SK-N-SH (cell line): ENCODE measurements around the gene MGAT5B. TPM values are rescaled to one million over a fixed set of nuclear protein-coding genes. Genes with fewer than 3 reads are reported as not detected.

Experiments
- CTCF ChIA-PET: fragments of 300-600, 350-600 bp; formaldehyde crosslinking; extraction: SDS; loops from one replicate; lab custom pipeline; 2021; lab: Yijun Ruan, JAX
- POLR2A ChIA-PET: fragments of 350-600 bp; sonication (Branson Sonifier 250); formaldehyde crosslinking; extraction: SDS; loops from one replicate; lab custom pipeline; 2020; ENCODE audit warnings: antibody characterized with exemption, inconsistent platforms; lab: Yijun Ruan, JAX
- DNase-seq: peaks from one replicate; pipeline ENCODE4 v3.0.0; 2012
- H2AFZ ChIP-seq: fragments of 200-600 bp; sonication (generic); 2 replicates; pipeline ENCODE4 v1.8.1; 2016; ENCODE audit warnings: antibody characterized with exemption, mild to moderate bottlenecking, low read depth
- H3F3A ChIP-seq: fragments of 200-600 bp; sonication (generic); replicated peaks from 2 replicates; pipeline ENCODE3; 2016; ENCODE audit warnings: antibody characterized with exemption, mild to moderate bottlenecking; ENCODE audit not compliant: insufficient read depth
- H3K27ac ChIP-seq, 2 experiments: fragments of 200-500 bp in 1 of 2; fragments of 200-600 bp in 1 of 2; sonication (Bioruptor generic) in 1 of 2; sonication (generic), shearing (Covaris generic) in 1 of 2; 2 replicates each; pipeline versions ENCODE4 v1.5.1 to v1.6.1; 2014 to 2016; ENCODE audit warnings: low read depth in 2 of 2, inconsistent platforms in 1 of 2, low read length in 1 of 2, mild to moderate bottlenecking in 1 of 2, mixed read lengths in 1 of 2
- H3K27me3 ChIP-seq: fragments of 200-600 bp; sonication (generic), shearing (Covaris generic); 2 replicates; pipeline ENCODE4 v1.6.1; 2016; ENCODE audit warnings: mixed run types; ENCODE audit not compliant: insufficient read depth
- H3K36me3 ChIP-seq, 2 experiments: fragments of 200-500 bp in 1 of 2; fragments of 200-600 bp in 1 of 2; sonication (Bioruptor generic) in 1 of 2; sonication (generic) in 1 of 2; replicated peaks in 1 of 2; 2 replicates each; pipeline versions ENCODE3 to v1.5.1; 2014 to 2016; ENCODE audit warnings: low read length in 1 of 2, mild to moderate bottlenecking in 1 of 2; ENCODE audit not compliant: insufficient read depth in 2 of 2, control insufficient read depth in 1 of 2
- H3K4me1 ChIP-seq, 2 experiments: fragments of 200-500 bp in 1 of 2; fragments of 200-600 bp in 1 of 2; sonication (Bioruptor generic) in 1 of 2; sonication (generic), shearing (Covaris generic) in 1 of 2; 2 replicates each; pipeline versions ENCODE4 v1.5.1 to v1.6.1; 2014 to 2016; ENCODE audit warnings: low read depth in 1 of 2, low read length in 1 of 2, mixed run types in 1 of 2; ENCODE audit not compliant: insufficient read depth in 2 of 2, control insufficient read depth in 1 of 2
- H3K4me2 ChIP-seq: fragments of 200-600 bp; sonication (generic), shearing (Covaris generic); 2 replicates; pipeline ENCODE4 v1.6.1; 2017; ENCODE audit warnings: mixed run types
- H3K4me3 ChIP-seq, 2 experiments: fragments of 200-500 bp in 1 of 2; fragments of 200-600 bp in 1 of 2; sonication (Bioruptor generic) in 1 of 2; sonication (generic), shearing (Covaris generic) in 1 of 2; 2 replicates each; pipeline versions ENCODE4 v1.5.1 to v1.8.1; 2014 to 2016; ENCODE audit warnings: low read depth in 2 of 2, inconsistent platforms in 1 of 2, low read length in 1 of 2, mild to moderate bottlenecking in 1 of 2, mixed read lengths in 1 of 2, moderate library complexity in 1 of 2
- H3K79me2 ChIP-seq: fragments of 200-600 bp; sonication (generic); 2 replicates; pipeline ENCODE4 v1.8.1; 2017; ENCODE audit warnings: mild to moderate bottlenecking; ENCODE audit not compliant: insufficient read depth
- H3K9ac ChIP-seq: fragments of 200-600 bp; sonication (generic); 2 replicates; pipeline ENCODE4 v1.6.1; 2017; ENCODE audit warnings: mixed run types
- H3K9me2 ChIP-seq: fragments of 200-600 bp; sonication (generic); 2 replicates; pipeline ENCODE4 v1.6.1; 2017; ENCODE audit warnings: mixed run types
- H3K9me3 ChIP-seq: fragments of 200-600 bp; sonication (generic); 2 replicates; pipeline ENCODE4 v1.6.1; 2017; ENCODE audit warnings: mixed run types, mild to moderate bottlenecking, moderate library complexity
- H4K20me1 ChIP-seq: fragments of 200-600 bp; sonication (generic); 2 replicates; pipeline ENCODE4 v1.6.1; 2017; ENCODE audit warnings: mild to moderate bottlenecking, mixed run types; ENCODE audit not compliant: insufficient read depth
- CHD2 ChIP-seq: fragments of 150-350 bp; IDR thresholded peaks from 2 replicates; pipeline ENCODE4 v1.6.1; 2018; ENCODE audit warnings: low read length; ENCODE audit not compliant: partially characterized antibody
- CTCF ChIP-seq: fragments of 200-600 bp; sonication (generic); IDR thresholded peaks from 2 replicates; pipeline ENCODE4 v1.6.1; 2017; ENCODE audit warnings: antibody characterized with exemption, mild to moderate bottlenecking, moderate library complexity
- FOXM1 ChIP-seq: IDR thresholded peaks from 2 replicates; pipeline ENCODE4 v1.4.0; 2012; ENCODE audit warnings: low read depth, mild to moderate bottlenecking
- GABPA ChIP-seq: IDR thresholded peaks from 2 replicates; pipeline ENCODE4 v1.4.0; 2012; ENCODE audit warnings: low read depth, mild to moderate bottlenecking
- JUND ChIP-seq: IDR thresholded peaks from 2 replicates; pipeline ENCODE4 v1.4.0; 2012
- MEF2A ChIP-seq: IDR thresholded peaks from 2 replicates; pipeline ENCODE4 v1.4.0; 2012; ENCODE audit warnings: low read depth, borderline replicate concordance
- MXI1 ChIP-seq: IDR thresholded peaks from 2 replicates; pipeline ENCODE4 v1.6.1; 2012; ENCODE audit warnings: mild to moderate bottlenecking, low read depth, low read length, improper control_type of control experiment
- NFIC ChIP-seq: IDR thresholded peaks from 2 replicates; pipeline ENCODE4 v1.4.0; 2012; ENCODE audit warnings: borderline replicate concordance
- NRF1 ChIP-seq: IDR thresholded peaks from 2 replicates; pipeline ENCODE4 v1.6.1; 2012; ENCODE audit warnings: low read depth, mild to moderate bottlenecking, low read length
- PBX3 ChIP-seq: IDR thresholded peaks from 2 replicates; pipeline ENCODE4; 2012
- POLR2AphosphoS5 ChIP-seq: IDR thresholded peaks from 2 replicates; pipeline ENCODE4 v1.6.1; 2012; ENCODE audit warnings: low read depth, low read length
- RAD21 ChIP-seq: IDR thresholded peaks from 2 replicates; pipeline ENCODE4 v1.6.1; 2012; ENCODE audit warnings: mild to moderate bottlenecking, low read length
- RCOR1 ChIP-seq: fragments of 150-350 bp; IDR thresholded peaks from 2 replicates; pipeline ENCODE4 v1.6.1; 2017; ENCODE audit warnings: antibody characterized with exemption, low read length
- RFX5 ChIP-seq: IDR thresholded peaks from 2 replicates; pipeline ENCODE4 v1.6.1; 2012; ENCODE audit warnings: mild to moderate bottlenecking, improper control_type of control experiment, low read length
- RXRA ChIP-seq: IDR thresholded peaks from 2 replicates; pipeline ENCODE4 v1.4.0; 2012; ENCODE audit warnings: low read depth, mild to moderate bottlenecking, borderline replicate concordance
- SIN3A ChIP-seq: IDR thresholded peaks from 2 replicates; pipeline ENCODE4 v1.6.1; 2012; ENCODE audit warnings: low read depth, mild to moderate bottlenecking, low read length, moderate library complexity, borderline replicate concordance
- SMC3 ChIP-seq: IDR thresholded peaks from 2 replicates; pipeline ENCODE4 v1.6.1; 2012; ENCODE audit warnings: low read depth, low read length, improper control_type of control experiment
- TEAD4 ChIP-seq: IDR thresholded peaks from 2 replicates; pipeline ENCODE4 v1.4.0; 2012; ENCODE audit warnings: mild to moderate bottlenecking, borderline replicate concordance; ENCODE audit not compliant: insufficient read depth
- USF2 ChIP-seq: fragments of 150-350 bp; IDR thresholded peaks from 2 replicates; pipeline ENCODE4 v1.6.1; 2017; ENCODE audit warnings: antibody characterized with exemption, low read length, low read depth, borderline replicate concordance
- ZBTB33 ChIP-seq: IDR thresholded peaks from 2 replicates; pipeline ENCODE4 v1.4.0; 2012; ENCODE audit warnings: low read depth, borderline replicate concordance
- WGBS: methylation state at CpG from one replicate; pipeline ENCODE4 v1.1.6; 2017; ENCODE audit warnings: low lambda C conversion rate; 5-methylcytosine and 5-hydroxymethylcytosine counted together
- polyA plus RNA-seq, 3 experiments: library from polyadenylated mRNA; depleted of rRNA; stranded (reverse); fragments of >200 nt; gene quantifications; 2 replicates each; pipeline ENCODE4 v1.2.3, GENCODE V29; 2012

The MGAT5B gene
- polyA plus RNA-seq, 1 of the 3 experiments (the other 2 are of a cell fraction) = 13.8 TPM

GRCh38 chr17:76944477-76944876 lies 76.3 kb downstream of the MGAT5B start:
- CTCF ChIA-PET = interaction anchor here (0.8 to 1.0 kb wide), 2 partner anchors 76 to 112 kb away, joined by 4 to 6 read pairs; partner anchors contain the start of gene MGAT5B
- H4K20me1 ChIP-seq = no peaks in the 10 kb centered on the region
- H3K27me3 ChIP-seq = no peaks in the 10 kb centered on the region
- no peaks in the 10 kb centered on the region for H3K79me2 ChIP-seq
- no peak overlapping the region for H3K27ac ChIP-seq
- no peaks in the 10 kb centered on the region for H3K9me2 ChIP-seq
- POLR2A ChIA-PET = no interaction called here
- no peak overlapping the region for H3K9ac ChIP-seq
- no peak for DNase-seq
- H2AFZ ChIP-seq = no peak overlapping the region
- no peaks in the 10 kb centered on the region for H3K36me3 ChIP-seq
- H3K9me3 ChIP-seq = no peaks in the 10 kb centered on the region
- H3K4me1 ChIP-seq = peaks cover 0 to 11% of the 10 kb centered on the region in 2 experiments; a peak in 1 of 4 replicates
- WGBS = 90% methylated on average over 16 of the region's 16 CpGs
- TF ChIP-seq SMC3 (no peak), RXRA (no peak), RAD21 (no peak), GABPA (no peak), POLR2AphosphoS5 (no peak), TEAD4 (no peak), NRF1 (no peak), USF2 (no peak), ZBTB33 (no peak), JUND (no peak), MXI1 (no peak), CTCF (no peak), CHD2 (no peak), MEF2A (no peak), RFX5 (no peak), SIN3A (no peak), RCOR1 (no peak), PBX3 (no peak), NFIC (no peak), FOXM1 (no peak)
- TF ChIP-seq, all 33 proteins: peak for 0
- Histone ChIP-seq H3F3A (no peaks in the 10 kb centered on the region), H3K4me3 (no peak overlapping the region), H3K4me2 (no peak overlapping the region)
